Upper lobe of left lung (tissue), 6 donors: ENCODE data around the gene THUMPD1. TPM values are rescaled to one million over a fixed set of nuclear protein-coding genes. Genes with fewer than 3 reads are reported as not detected.
A peak's percentile ranks its signal among the peaks of the same experiment; 100 is the strongest.
"Not testable (repeated sequence)": the region's sequence is repeated elsewhere in the genome, so short reads cannot be mapped to it uniquely, and the experiment has no call there.

Experiments
- ATAC-seq, 2 donors: fragments of 200-7000 bp; cut with Tn5 transposase; one replicate each; pipeline ENCODE4 v1.9.1; 2022; ENCODE audit warnings: mild to moderate bottlenecking in 2 of 2, moderate library complexity in 2 of 2; ENCODE audit not compliant: low FRiP score in 2 of 2
- DNase-seq, 2 donors: peaks; one replicate each; pipeline ENCODE4 v3.0.0-alpha.2; 2019 to 2020
- H3K27ac ChIP-seq, 4 donors: fragments of 200-600 bp; sonication (generic); one replicate each; pipeline ENCODE4 v1.5.1; 2016 to 2019
- H3K27me3 ChIP-seq, 4 donors: fragments of 200-600 bp; sonication (generic); one replicate each; pipeline ENCODE4 v1.5.1; 2017 to 2019
- H3K36me3 ChIP-seq, 4 donors: fragments of 200-600 bp; sonication (generic); one replicate each; pipeline ENCODE4 v1.5.1; 2016 to 2019
- H3K4me1 ChIP-seq, 4 donors: fragments of 200-600 bp; sonication (generic); one replicate each; pipeline ENCODE4 v1.5.1; 2018 to 2019
- H3K4me3 ChIP-seq, 4 donors: fragments of 200-600 bp; sonication (generic); one replicate each; pipeline ENCODE4 v1.5.1; 2017 to 2019; ENCODE audit warnings: mild to moderate bottlenecking in 2 of 4, moderate library complexity in 1 of 4
- H3K9me3 ChIP-seq, 4 donors: fragments of 200-600 bp; sonication (generic); one replicate each; pipeline ENCODE4 v1.5.1; 2018 to 2019
- CTCF ChIP-seq, 6 experiments: fragments of 450-650 bp in 4 of 6; fragments of 200-600 bp in 2 of 6; sonication (generic) in 2 of 6; IDR thresholded peaks; one replicate each; pipeline ENCODE4 v1.5.1; 2016 to 2019; ENCODE audit warnings: antibody characterized with exemption in 6 of 6
- EP300 ChIP-seq, 4 donors: sonication (generic); formaldehyde crosslinking; IDR thresholded peaks; one replicate each; pipeline ENCODE4 v1.5.1; 2017; ENCODE audit warnings: antibody characterized with exemption in 4 of 4, control low read depth in 2 of 4
- POLR2A ChIP-seq, 4 donors: fragments of 450-650 bp; IDR thresholded peaks; one replicate each; pipeline ENCODE4 v1.5.1; 2016 to 2017; ENCODE audit warnings: antibody characterized with exemption in 4 of 4, mild to moderate bottlenecking in 2 of 4
- POLR2AphosphoS5 ChIP-seq, 2 donors: sonication (generic); formaldehyde crosslinking; IDR thresholded peaks; one replicate each; pipeline ENCODE4 v1.5.1; 2017; ENCODE audit warnings: antibody characterized with exemption in 2 of 2
- WGBS, 2 donors: methylation state at CpG; one replicate each; pipeline ENCODE4 v1.1.5; 2017 to 2018; 5-methylcytosine and 5-hydroxymethylcytosine counted together
- total RNA-seq, 6 donors: library from RNA; depleted of rRNA in 4 of 6; stranded (reverse); fragments of >200 nt in 4 of 6; gene quantifications; one replicate each; pipeline versions ENCODE4 v1.1.0 to v1.2.1, GENCODE V29; 2016 to 2021
- donor health status: DM: no; HTN: no; CAD: no; lungs with moderate emphysema.
- donor health status: DM: no; HTN: yes; CAD: no; lungs with severe emphysema.

The THUMPD1 gene
- total RNA-seq, 6 donors from 2014 or later = 34.1 to 62.0 (median 41.2) TPM

DNA sequence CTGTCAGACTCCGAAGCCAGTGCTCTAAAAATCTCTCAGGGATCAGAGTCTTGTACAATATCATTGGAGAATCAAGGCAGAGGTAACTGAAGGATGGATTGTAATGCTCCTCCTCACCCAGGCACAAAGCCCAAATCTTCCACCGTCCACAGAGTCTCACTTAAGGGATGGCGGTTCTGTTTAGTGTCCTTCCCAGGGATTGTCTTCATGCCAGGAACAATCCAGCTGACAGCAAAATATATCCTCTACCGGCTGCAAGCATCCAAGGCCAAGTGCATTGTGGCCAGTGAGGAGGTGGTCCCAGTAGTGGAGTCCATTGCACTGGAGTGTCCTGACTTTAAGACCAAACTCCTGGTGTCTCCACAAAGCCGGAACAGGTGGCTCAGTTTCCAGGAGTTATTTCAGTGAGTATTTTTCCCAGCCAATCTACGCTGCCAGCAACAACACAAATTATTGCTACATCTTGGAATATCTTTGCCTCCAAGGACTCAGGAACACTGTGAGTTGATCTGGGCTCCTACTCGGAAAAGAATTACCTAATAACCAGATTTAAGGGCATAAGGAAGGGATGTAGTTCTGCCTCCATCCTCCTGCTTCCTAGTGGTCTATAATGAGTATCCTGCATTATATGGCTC is 30.2 kb downstream of the THUMPD1 start:
- ATAC-seq (no peak), DNase-seq (no peak)
- no peak overlapping the region for H3K4me3 ChIP-seq
- H3K4me1 ChIP-seq = no peaks in the 10 kb centered on the region
- TF ChIP-seq EP300 (IDR thresholded peaks at IDR 0.05) (no peak), POLR2A (IDR thresholded peaks at IDR 0.05) (no peak), POLR2AphosphoS5 (IDR thresholded peaks at IDR 0.05) (no peak), CTCF (IDR thresholded peaks at IDR 0.05) (no peak)
- no peaks in the 10 kb centered on the region for H3K9me3 ChIP-seq
- WGBS, 2 donors = 86 to 87% methylated on average over 7 of the region's 7 CpGs
- no peak overlapping the region for H3K27ac ChIP-seq
- no peaks in the 10 kb centered on the region for H3K27me3 ChIP-seq
- no peaks in the 10 kb centered on the region for H3K36me3 ChIP-seq

DNA sequence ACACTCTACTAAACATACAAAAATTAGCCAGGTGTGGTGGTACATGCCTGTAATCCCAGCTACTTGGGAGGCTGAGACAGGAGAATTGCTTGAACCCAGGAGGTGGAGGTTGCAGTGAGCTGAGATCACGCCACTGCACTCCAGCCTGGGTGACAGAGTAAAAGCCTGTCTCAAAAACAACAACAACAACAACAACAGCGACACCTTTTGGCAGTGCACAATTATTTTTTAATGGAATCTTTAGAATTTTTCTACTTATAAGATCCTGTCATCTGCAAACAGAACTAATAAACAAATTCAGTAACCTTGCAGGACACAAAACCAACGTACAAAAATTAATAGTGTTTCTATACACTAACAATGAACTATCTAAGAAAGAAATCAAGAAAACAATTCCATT is 33.5 kb downstream of the THUMPD1 start:
- not testable (repeated sequence) for H3K27me3 ChIP-seq, H3K27ac ChIP-seq, H3K9me3 ChIP-seq, H3K36me3 ChIP-seq, DNase-seq, H3K4me3 ChIP-seq, H3K4me1 ChIP-seq, ATAC-seq
- TF ChIP-seq CTCF (IDR thresholded peaks at IDR 0.05) = peak in 2 of 6 experiments; percentile 13 to 20
- 44 to 46% methylated on average over 3 of the region's 3 CpGs for WGBS, 2 donors

DNA sequence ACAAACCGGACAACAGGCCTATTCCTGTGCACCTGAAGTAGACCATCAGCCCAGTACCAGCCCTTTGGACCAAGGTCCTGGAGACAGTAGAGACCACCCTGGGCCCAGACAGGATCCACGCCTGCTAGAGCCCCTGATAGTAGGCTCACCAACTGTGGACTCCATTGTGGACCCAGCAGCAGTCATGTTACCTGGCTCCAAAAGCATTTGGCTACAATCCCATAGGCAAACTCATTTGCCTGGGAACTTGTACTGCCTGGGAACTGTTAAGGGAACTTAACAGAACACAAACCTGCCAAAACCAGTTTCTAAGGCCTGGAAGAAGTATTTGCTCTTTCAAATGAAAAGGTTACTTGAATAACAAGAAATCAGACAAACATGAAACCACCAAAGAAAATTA is 34.2 kb downstream of the THUMPD1 start:
- no peaks in the 10 kb centered on the region for H3K27me3 ChIP-seq
- H3K9me3 ChIP-seq = no peaks in the 10 kb centered on the region
- no peaks in the 10 kb centered on the region for H3K4me1 ChIP-seq
- TF ChIP-seq CTCF (IDR thresholded peaks at IDR 0.05) (no peak), EP300 (IDR thresholded peaks at IDR 0.05) (no peak), POLR2A (IDR thresholded peaks at IDR 0.05) (no peak), POLR2AphosphoS5 (IDR thresholded peaks at IDR 0.05) (no peak)
- no peaks in the 10 kb centered on the region for H3K36me3 ChIP-seq
- H3K4me3 ChIP-seq = no peak overlapping the region
- H3K27ac ChIP-seq = no peak overlapping the region
- 67 to 100% methylated on average over 1 of the region's 2 CpGs for WGBS, 2 donors
- ATAC-seq = no peak
- no peak for DNase-seq

DNA sequence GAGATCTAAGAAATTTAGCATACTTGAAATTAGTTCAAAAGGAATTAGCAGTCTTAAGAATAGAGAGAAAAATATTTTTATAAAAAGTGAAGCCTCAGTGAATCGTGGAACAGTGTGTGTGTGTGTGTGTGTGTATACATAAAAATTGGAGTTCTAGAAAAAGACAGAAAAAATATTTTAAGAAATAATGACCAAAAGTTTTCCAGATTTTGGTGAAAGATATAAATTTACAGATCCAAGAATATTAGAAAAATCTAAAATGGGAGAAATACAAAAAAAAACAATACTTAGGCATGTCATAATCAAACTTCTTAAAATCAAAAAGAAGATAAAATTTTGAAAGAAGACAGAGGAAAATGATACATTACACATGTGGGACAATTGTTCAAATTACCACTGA is 35.6 kb downstream of the THUMPD1 start:
- H3K4me3 ChIP-seq = not testable (repeated sequence)

DNA sequence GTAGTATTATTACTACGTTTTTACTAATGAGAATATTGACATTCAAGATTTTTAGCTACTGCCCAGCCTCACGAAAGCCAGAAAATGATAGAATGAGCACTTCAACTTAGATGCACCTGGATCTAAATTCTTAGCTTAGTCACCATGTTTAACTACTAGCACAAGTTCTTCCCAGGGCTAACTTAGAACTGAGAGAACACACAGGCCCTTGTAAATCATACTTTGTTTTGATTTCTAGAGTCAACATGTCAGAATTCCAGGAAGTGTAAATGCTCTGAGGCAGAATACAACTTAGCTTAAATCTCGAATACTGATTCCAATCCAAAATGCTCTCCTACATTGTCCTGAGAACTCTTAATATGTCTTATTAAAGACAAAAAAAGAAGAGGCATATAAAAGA is 37.3 kb downstream of the THUMPD1 start:
- Histone ChIP-seq H3K4me3 (no peak overlapping the region), H3K27ac (no peak overlapping the region), H3K36me3 (no peaks in the 10 kb centered on the region), H3K27me3 (no peaks in the 10 kb centered on the region), H3K4me1 (no peaks in the 10 kb centered on the region), H3K9me3 (no peaks in the 10 kb centered on the region)
- TF ChIP-seq POLR2AphosphoS5 (IDR thresholded peaks at IDR 0.05) (no peak), EP300 (IDR thresholded peaks at IDR 0.05) (no peak), CTCF (IDR thresholded peaks at IDR 0.05) (no peak), POLR2A (IDR thresholded peaks at IDR 0.05) (no peak)
- DNase-seq (no peak), ATAC-seq (no peak)
- 47 to 59% methylated on average over 3 of the region's 3 CpGs for WGBS, 2 donors

More for the DNA sequence above, 35.6 kb downstream of the THUMPD1 start:
- not testable (repeated sequence) for H3K27ac ChIP-seq, H3K9me3 ChIP-seq, H3K27me3 ChIP-seq, H3K36me3 ChIP-seq, ATAC-seq, H3K4me1 ChIP-seq, DNase-seq
- WGBS, 2 donors = 90 to 97% methylated on average over 1 of the region's 1 CpG

GRCh38 chr16:20701692-20702091 is 39.9 kb downstream of the THUMPD1 start:
- not testable (repeated sequence) for H3K27ac ChIP-seq, H3K36me3 ChIP-seq, H3K4me3 ChIP-seq, DNase-seq, H3K4me1 ChIP-seq, H3K9me3 ChIP-seq, ATAC-seq, H3K27me3 ChIP-seq
